ENCODE data around the gene NDNF. TPM values are rescaled to one million over a fixed set of nuclear protein-coding genes. Genes with fewer than 3 reads are reported as not detected.

The NDNF gene
- total RNA-seq, 1 experiment from 2014 or later = 0.04 TPM

- H3K4me1 ChIP-seq (ENCODE audit: insufficient read depth, low read length) = no peaks in the 10 kb centered on the region
- H3F3A ChIP-seq (ENCODE audit: low read length, unreplicated experiment) = no peaks in the 10 kb centered on the region
- H3K79me2 ChIP-seq (ENCODE audit: low read length) = no peaks in the 10 kb centered on the region
- TF ChIP-seq EZH2phosphoT487 (IDR thresholded peaks at IDR 0.05; ENCODE audit: borderline replicate concordance, low read length) = no peak
- TF ChIP-seq CTCF (conservative IDR thresholded peaks at IDR 0.05; ENCODE audit: low read depth, low read length) = no peak
- no peak for TF ChIP-seq EZH2 (IDR thresholded peaks at IDR 0.05; ENCODE audit: low read length, unreplicated experiment)
- no peaks in the 10 kb centered on the region for H3K9me2 ChIP-seq (replicated peaks; ENCODE audit: low read length)
- BruUV-seq (replicated peaks) = no TSS peak
- intact Hi-C loops (cut with micrococcal nuclease) = no loop called here
- H2AFZ ChIP-seq (ENCODE audit: low read length) = no peak overlapping the region
- no peak overlapping the region for H3K9ac ChIP-seq (ENCODE audit: low read length)
- no peak overlapping the region for H3K27ac ChIP-seq (ENCODE audit: low read length)
- no peaks in the 10 kb centered on the region for H3K36me3 ChIP-seq (ENCODE audit: low read depth, low read length)
- no peak overlapping the region for H3K4me3 ChIP-seq (ENCODE audit: low read length)
- ATAC-seq (no peak), DNase-seq (no peak)
- ChIA-PET POLR2A (ENCODE audit: unreplicated experiment) (no interaction called here), CTCF (no interaction called here)
- no peak overlapping the region for H3K4me2 ChIP-seq (ENCODE audit: low read length)
- no peaks in the 10 kb centered on the region for H3K9me3 ChIP-seq (ENCODE audit: low read length)
- H4K20me1 ChIP-seq (ENCODE audit: low read length) = no peaks in the 10 kb centered on the region
- peaks cover 13% of the 10 kb centered on the region; the same call in 1 of the 2 replicates for H3K27me3 ChIP-seq (ENCODE audit: low read length)
Observed at GRCh38 chr4:121064482-121064881, 7.9 kb downstream of the NDNF start.

DNA sequence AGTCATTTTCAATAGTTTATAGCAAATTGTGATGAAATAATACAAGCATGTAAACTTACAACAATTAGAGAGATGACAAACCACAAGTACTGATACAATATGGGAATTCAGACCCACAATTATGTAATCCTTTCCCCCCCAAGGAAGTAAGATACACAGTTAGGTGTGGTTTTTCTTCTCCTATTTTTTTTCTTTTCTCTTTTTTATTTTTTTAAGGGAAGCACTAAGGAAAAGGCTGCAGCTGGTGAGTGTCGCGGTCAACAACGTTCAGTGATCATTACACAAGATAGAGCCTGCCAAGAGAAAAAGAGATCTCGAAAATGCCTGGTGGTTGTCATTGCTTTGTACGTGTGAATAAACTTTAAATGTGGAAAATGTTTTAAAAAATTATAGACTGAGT lies 9.8 kb downstream of the NDNF start:
- no peaks in the 10 kb centered on the region for H4K20me1 ChIP-seq (ENCODE audit: low read length)
- H3K4me1 ChIP-seq (ENCODE audit: insufficient read depth, low read length) = no peaks in the 10 kb centered on the region
- ChIA-PET POLR2A (ENCODE audit: unreplicated experiment) (no interaction called here), CTCF (no interaction called here)
- H3K9me3 ChIP-seq (ENCODE audit: low read length) = no peaks in the 10 kb centered on the region
- no peak overlapping the region for H3K9ac ChIP-seq (ENCODE audit: low read length)
- no peak overlapping the region for H2AFZ ChIP-seq (ENCODE audit: low read length)
- TF ChIP-seq CTCF (conservative IDR thresholded peaks at IDR 0.05; ENCODE audit: low read depth, low read length) (no peak), EZH2 (IDR thresholded peaks at IDR 0.05; ENCODE audit: low read length, unreplicated experiment) (no peak), EZH2phosphoT487 (IDR thresholded peaks at IDR 0.05; ENCODE audit: borderline replicate concordance, low read length) (no peak)
- BruUV-seq (replicated peaks) = no TSS peak
- no peak for ATAC-seq
- H3K79me2 ChIP-seq (ENCODE audit: low read length) = no peaks in the 10 kb centered on the region
- H3K4me2 ChIP-seq (ENCODE audit: low read length) = no peak overlapping the region
- no peaks in the 10 kb centered on the region for H3F3A ChIP-seq (ENCODE audit: low read length, unreplicated experiment)
- DNase-seq = no peak
- no peaks in the 10 kb centered on the region for H3K36me3 ChIP-seq (ENCODE audit: low read depth, low read length)
- H3K27me3 ChIP-seq (ENCODE audit: low read length) = peaks cover 22% of the 10 kb centered on the region
- H3K4me3 ChIP-seq (ENCODE audit: low read length) = no peak overlapping the region
- intact Hi-C loops (cut with micrococcal nuclease) = no loop called here
- H3K27ac ChIP-seq (ENCODE audit: low read length) = no peak overlapping the region
- H3K9me2 ChIP-seq (replicated peaks; ENCODE audit: low read length) = no peaks in the 10 kb centered on the region

DNA sequence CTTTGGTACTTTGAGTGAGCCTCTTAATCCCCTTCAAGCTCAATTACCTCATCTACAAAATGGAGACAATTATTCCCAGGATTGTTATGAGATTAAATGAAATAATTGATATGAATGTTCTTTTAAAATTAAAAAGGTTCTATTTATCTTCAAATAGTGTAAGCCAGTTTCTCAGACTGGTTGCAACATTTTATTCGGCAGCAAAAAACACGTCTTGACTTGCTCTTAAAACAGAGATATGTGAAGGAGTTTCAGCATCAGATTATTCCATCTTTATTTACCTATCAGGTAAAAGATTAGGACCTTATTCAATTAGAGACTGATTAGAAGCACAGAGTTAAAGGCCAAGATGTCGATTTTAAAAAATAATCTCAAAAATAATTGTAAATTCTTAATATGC lies 10.5 kb downstream of the NDNF start:
- Histone ChIP-seq H3K27me3 (ENCODE audit: low read length) (peaks cover 26% of the 10 kb centered on the region), H3K4me2 (ENCODE audit: low read length) (no peak overlapping the region), H4K20me1 (ENCODE audit: low read length) (no peaks in the 10 kb centered on the region), H3K4me1 (ENCODE audit: insufficient read depth, low read length) (no peaks in the 10 kb centered on the region), H3K9me2 (replicated peaks; ENCODE audit: low read length) (no peaks in the 10 kb centered on the region), H3K36me3 (ENCODE audit: low read depth, low read length) (no peaks in the 10 kb centered on the region), H3K79me2 (ENCODE audit: low read length) (no peaks in the 10 kb centered on the region), H2AFZ (ENCODE audit: low read length) (no peak overlapping the region), H3K4me3 (ENCODE audit: low read length) (no peak overlapping the region), H3F3A (ENCODE audit: low read length, unreplicated experiment) (no peaks in the 10 kb centered on the region), H3K27ac (ENCODE audit: low read length) (no peak overlapping the region), H3K9ac (ENCODE audit: low read length) (no peak overlapping the region), H3K9me3 (ENCODE audit: low read length) (no peaks in the 10 kb centered on the region)
- TF ChIP-seq EZH2phosphoT487 (IDR thresholded peaks at IDR 0.05; ENCODE audit: borderline replicate concordance, low read length) (no peak), CTCF (conservative IDR thresholded peaks at IDR 0.05; ENCODE audit: low read depth, low read length) (no peak), EZH2 (IDR thresholded peaks at IDR 0.05; ENCODE audit: low read length, unreplicated experiment) (no peak)
- ChIA-PET CTCF (no interaction called here), POLR2A (ENCODE audit: unreplicated experiment) (no interaction called here)
- intact Hi-C loops (cut with micrococcal nuclease) = no loop called here
- BruUV-seq (replicated peaks) = no TSS peak
- ATAC-seq (no peak), DNase-seq (no peak)
